ENCODE results near the gene SREBF2.

- TF ChIP-seq, protein P1, sequence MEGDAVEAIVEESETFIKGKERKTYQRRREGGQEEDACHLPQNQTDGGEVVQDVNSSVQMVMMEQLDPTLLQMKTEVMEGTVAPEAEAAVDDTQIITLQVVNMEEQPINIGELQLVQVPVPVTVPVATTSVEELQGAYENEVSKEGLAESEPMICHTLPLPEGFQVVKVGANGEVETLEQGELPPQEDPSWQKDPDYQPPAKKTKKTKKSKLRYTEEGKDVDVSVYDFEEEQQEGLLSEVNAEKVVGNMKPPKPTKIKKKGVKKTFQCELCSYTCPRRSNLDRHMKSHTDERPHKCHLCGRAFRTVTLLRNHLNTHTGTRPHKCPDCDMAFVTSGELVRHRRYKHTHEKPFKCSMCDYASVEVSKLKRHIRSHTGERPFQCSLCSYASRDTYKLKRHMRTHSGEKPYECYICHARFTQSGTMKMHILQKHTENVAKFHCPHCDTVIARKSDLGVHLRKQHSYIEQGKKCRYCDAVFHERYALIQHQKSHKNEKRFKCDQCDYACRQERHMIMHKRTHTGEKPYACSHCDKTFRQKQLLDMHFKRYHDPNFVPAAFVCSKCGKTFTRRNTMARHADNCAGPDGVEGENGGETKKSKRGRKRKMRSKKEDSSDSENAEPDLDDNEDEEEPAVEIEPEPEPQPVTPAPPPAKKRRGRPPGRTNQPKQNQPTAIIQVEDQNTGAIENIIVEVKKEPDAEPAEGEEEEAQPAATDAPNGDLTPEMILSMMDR (IDR thresholded peaks at IDR 0.05; ENCODE audit: low read depth, low read length), result no peak
- no peak for TF ChIP-seq EZH2phosphoT487 (IDR thresholded peaks at IDR 0.05; ENCODE audit: low read depth)
Observed at GRCh38 chr22:41885116-41885515, 52.2 kb downstream of the SREBF2 start.
